DOHH2 (cell line): ENCODE measurements around the gene TIGD3.

Experiments
- EZH2phosphoT487 ChIP-seq: fragments of 200-600 bp; sonication (generic); IDR thresholded peaks from 2 replicates; pipeline ENCODE4 v1.6.1; 2017; ENCODE audit warnings: borderline replicate concordance, mild to moderate bottlenecking, antibody characterized with exemption, low read length, moderate library complexity, mixed read lengths
- TF ChIP-seq, protein P1 (sequence below): fragments of 200-600 bp; sonication (generic); IDR thresholded peaks from one replicate; pipeline ENCODE4 v1.5.1; 2014; ENCODE audit warnings: antibody characterized with exemption, mild to moderate bottlenecking, low read depth, low read length; ENCODE audit not compliant: poor library complexity, severe bottlenecking

DNA sequence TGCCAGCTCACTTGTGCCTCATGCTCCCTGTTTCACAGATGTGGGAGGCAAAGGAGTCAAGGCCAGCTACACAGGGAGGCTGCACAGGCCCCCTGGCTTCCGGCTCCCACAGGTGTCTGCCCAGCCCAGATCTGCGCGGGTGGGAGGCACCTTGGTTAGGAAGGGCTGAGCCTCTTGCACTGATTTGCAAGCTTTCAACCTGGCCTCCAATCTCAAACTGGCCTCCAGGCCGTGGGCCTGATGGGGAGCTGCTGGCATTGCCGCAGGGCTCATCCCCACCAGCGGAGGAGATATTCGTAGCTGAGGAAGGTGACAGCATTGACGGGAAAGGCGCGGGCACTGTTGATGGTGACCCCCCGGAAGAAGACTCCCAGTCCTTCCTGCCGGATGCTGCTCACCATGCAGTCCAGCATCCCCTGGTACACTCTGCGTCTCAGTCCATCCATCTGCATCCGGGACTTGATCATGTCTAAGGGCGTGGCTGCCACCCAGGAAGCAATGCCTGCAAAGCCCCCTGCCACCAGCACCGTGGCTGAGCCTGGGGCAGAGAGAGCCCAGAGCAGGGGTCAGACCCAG is 21.7 kb downstream of the TIGD3 start:
- TF ChIP-seq, protein P1, sequence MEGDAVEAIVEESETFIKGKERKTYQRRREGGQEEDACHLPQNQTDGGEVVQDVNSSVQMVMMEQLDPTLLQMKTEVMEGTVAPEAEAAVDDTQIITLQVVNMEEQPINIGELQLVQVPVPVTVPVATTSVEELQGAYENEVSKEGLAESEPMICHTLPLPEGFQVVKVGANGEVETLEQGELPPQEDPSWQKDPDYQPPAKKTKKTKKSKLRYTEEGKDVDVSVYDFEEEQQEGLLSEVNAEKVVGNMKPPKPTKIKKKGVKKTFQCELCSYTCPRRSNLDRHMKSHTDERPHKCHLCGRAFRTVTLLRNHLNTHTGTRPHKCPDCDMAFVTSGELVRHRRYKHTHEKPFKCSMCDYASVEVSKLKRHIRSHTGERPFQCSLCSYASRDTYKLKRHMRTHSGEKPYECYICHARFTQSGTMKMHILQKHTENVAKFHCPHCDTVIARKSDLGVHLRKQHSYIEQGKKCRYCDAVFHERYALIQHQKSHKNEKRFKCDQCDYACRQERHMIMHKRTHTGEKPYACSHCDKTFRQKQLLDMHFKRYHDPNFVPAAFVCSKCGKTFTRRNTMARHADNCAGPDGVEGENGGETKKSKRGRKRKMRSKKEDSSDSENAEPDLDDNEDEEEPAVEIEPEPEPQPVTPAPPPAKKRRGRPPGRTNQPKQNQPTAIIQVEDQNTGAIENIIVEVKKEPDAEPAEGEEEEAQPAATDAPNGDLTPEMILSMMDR: no peak
- no peak for TF ChIP-seq EZH2phosphoT487
